NCI-H226 (cell line): ENCODE measurements around the gene TYMS.
A peak's percentile ranks its signal among the peaks of the same experiment; 100 is the strongest.

ENCODE experiments used
- DNase-seq: peaks from one replicate; pipeline ENCODE4 v3.0.0-alpha.2; 2015

TYMS gene

GRCh38 chr18:657311-658000, at the start of gene TYMS:
Gene TYMS (plus strand): TSS chr18:657653. CDS start chr18:657743, 90 bp downstream.
- DNase-seq, result peak; percentile 38

- no peak for DNase-seq
These were observed 49.5 kb upstream of the TYMS start for GRCh38 chr18:607930-608329.

GRCh38 chr18:610214-610928, 47.1 kb upstream of the TYMS start:
- no peak for DNase-seq

- no peak for DNase-seq
These were observed 45.3 kb upstream of the TYMS start for GRCh38 chr18:612156-612555.

GRCh38 chr18:614193-614592, 43.3 kb upstream of the TYMS start:
- DNase-seq, result no peak

- DNase-seq, result no peak
These were observed 42.3 kb upstream of the TYMS start for GRCh38 chr18:615092-615521.

GRCh38 chr18:615773-616172, 41.7 kb upstream of the TYMS start:
- DNase-seq, result no peak

GRCh38 chr18:616380-616995, 41.0 kb upstream of the TYMS start:
- peak; percentile 2 for DNase-seq

GRCh38 chr18:617970-618504, 39.4 kb upstream of the TYMS start:
- no peak for DNase-seq

- DNase-seq, result no peak
These were observed 38.8 kb upstream of the TYMS start for GRCh38 chr18:618618-619017.

- DNase-seq, result no peak
These were observed 36.0 kb upstream of the TYMS start for GRCh38 chr18:621291-622043.

- no peak for DNase-seq
These were observed 35.2 kb upstream of the TYMS start for GRCh38 chr18:622289-622688.

GRCh38 chr18:623761-624620, 33.5 kb upstream of the TYMS start:
- DNase-seq, result peak; percentile 34

- no peak for DNase-seq
These were observed 30.2 kb upstream of the TYMS start for GRCh38 chr18:627231-627630.

GRCh38 chr18:629269-630150, 27.9 kb upstream of the TYMS start:
- peak; percentile 12 for DNase-seq

GRCh38 chr18:631560-631959, 25.9 kb upstream of the TYMS start:
- no peak for DNase-seq

- DNase-seq, result peak; percentile 29
These were observed 22.9 kb upstream of the TYMS start for GRCh38 chr18:634551-635045.

- no peak for DNase-seq
These were observed 22.3 kb upstream of the TYMS start for GRCh38 chr18:635171-635570.

GRCh38 chr18:641224-641623, 16.2 kb upstream of the TYMS start:
- DNase-seq, result no peak

GRCh38 chr18:644395-645004, 13.0 kb upstream of the TYMS start:
- DNase-seq, result no peak
